Activated effector memory CD4-positive, alpha-beta T cell treated with anti-CD3 and anti-CD28 coated beads, Interleukin-2, amount 50 U/mL, for 16 hours (primary cell): ENCODE data around the gene SRCAP.

Source experiments
- DNase-seq: peaks from one replicate; pipeline ENCODE4 v3.0.0-alpha.2; 2020

The SRCAP gene

DNA sequence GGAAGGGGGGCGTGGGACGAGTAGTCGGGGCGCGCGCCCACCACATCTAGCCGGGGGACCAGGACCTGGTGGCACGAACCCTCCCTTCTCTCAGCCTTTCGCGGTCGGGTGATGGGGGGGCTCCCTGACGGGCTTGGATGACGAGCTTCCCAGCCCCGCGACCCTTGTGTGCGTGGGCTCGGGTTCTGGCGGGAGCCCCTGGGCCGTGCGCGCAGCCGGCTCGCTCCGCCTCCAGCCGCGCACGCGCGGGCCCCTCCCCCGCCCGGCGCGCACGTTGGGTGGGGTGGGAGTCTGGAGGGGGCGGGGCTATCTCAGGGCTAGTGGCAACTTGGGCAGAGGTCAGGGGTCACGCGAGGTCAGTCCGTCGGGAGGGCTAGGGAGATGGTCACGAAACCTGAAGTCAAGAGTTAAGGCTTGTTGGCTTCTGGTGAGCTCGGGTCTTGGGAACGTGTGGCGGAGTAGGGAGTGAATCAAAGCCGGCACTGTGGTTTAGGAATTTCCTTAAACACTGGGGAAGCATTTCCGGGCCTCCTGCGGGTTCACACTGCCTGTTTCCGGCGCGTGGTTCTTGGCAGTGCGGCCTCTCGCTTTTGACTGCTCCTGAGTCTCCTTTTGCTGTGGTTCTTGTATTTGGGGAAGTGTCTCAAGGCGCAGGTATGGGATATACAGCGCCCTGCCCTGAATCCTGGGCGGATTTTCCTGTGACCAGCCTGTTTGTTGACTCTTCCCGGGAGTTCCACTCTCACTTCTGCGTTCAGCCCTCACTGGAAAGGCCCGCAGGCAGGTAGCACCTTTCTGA is at the start of gene SRCAP:
Gene SRCAP, plus strand, starts transcription at position 356 of the 799 bp plus-strand sequence. CDS start 1,654 bp downstream, outside the sequence.
- peak; percentile 92 for DNase-seq

DNA sequence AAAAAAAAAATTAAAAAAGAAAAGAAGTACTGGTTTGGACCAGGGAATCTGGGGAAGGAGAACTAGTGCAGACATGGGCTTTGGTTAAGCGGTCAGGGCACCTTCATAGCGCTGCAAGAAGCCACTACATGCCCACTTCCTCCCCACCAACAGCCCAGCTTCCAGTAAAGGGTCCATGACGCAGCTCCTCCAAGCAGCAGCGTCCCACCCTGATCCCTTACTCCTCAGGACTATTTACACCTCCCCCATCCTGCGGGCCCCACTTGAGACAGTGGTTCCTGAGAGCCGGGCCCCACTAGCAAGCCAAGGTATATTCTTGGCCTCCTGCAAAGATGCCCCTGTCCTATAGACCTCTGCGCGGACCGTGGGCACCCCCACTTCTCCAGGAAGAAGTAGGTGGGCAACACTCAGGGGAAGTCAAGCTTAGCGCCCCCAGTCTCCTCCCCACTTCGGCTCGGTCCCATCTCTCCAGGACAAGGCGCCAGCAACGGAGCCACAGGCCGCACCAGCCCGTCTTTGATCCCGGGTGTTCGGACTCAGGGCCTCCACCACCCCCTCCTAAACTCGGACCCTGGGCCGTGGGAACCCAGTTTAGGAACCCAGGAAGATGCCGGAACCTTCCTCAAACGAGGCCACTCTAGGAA is 49.1 kb upstream of the SRCAP start:
- DNase-seq: no peak

GRCh38 chr16:30650369-30651123 is 48.4 kb upstream of the SRCAP start, which contains the start of gene PRR14:
Gene PRR14 (plus strand): TSS chr16:30650960. CDS start chr16:30651646, 686 bp downstream.
- DNase-seq: peak; percentile 100

- peak; percentile 93 for DNase-seq
Observed at GRCh38 chr16:30651124-30652004, 47.6 kb upstream of the SRCAP start.

GRCh38 chr16:30652005-30652296 is 47.0 kb upstream of the SRCAP start:
- DNase-seq: no peak

DNA sequence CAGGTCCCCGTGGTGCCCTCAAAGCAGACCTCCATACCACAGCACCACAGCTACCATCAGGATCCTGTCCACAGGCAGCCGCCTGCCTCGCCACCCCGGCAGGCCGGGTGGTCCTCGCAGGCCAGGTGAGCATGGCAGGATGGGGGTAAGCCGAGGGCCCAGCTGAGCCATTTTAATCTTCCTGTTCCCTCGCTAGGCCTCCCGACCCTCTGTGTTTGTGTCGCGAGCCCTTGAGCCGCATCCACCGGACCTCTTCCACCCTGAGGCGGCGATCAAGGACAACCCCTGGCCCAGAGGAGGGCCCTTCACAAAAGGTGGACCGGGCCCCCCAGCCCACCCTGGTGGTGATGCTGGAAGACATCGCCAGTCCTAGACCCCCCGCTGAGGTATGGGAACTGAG is 46.3 kb upstream of the SRCAP start:
- DNase-seq: no peak

- no peak for DNase-seq
Observed at GRCh38 chr16:30654856-30655255, 44.1 kb upstream of the SRCAP start.

DNA sequence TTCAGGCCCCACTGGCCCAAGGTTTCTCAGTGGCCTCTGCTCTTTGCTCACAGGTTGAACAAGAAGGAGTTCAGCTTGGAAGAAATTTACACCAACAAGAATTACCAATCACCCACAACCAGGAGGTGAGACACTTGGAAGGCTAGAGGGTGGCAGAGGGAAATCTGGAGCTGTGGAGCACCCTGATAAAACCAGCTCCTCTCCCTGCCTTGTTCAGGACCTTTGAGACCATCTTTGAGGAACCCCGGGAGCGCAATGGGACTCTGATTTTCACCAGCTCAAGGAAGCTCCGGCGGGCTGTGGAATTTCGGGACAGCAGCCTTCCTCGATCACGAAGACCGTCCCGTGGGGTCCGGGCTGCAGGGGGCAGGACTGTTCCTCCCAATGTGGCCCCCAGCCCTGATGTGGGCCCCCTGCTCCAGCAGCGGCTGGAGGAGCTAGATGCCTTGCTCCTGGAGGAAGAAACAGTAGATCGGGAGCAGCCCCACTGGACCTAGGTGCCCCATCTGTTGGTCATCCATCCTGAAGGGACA is 43.1 kb upstream of the SRCAP start:
- no peak for DNase-seq

DNA sequence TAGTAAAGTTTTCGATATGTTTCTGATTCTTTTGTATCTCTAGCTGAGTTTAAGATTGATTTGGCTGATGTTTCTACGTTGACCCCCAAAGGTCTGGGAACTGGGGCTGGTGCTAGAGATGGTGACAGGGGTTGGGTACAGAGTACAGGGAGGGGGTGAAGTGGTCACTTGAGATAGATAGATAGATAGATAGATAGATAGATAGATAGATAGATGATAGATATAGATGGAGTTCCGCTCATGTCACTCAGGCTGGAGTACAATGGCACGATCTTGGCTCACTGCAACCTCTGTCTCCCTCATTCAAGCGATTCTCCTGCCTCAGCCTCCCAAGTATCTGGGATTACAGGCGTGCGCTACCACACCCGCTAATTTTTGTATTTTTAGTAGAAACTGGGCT is 42.6 kb upstream of the SRCAP start:
- no peak for DNase-seq

DNA sequence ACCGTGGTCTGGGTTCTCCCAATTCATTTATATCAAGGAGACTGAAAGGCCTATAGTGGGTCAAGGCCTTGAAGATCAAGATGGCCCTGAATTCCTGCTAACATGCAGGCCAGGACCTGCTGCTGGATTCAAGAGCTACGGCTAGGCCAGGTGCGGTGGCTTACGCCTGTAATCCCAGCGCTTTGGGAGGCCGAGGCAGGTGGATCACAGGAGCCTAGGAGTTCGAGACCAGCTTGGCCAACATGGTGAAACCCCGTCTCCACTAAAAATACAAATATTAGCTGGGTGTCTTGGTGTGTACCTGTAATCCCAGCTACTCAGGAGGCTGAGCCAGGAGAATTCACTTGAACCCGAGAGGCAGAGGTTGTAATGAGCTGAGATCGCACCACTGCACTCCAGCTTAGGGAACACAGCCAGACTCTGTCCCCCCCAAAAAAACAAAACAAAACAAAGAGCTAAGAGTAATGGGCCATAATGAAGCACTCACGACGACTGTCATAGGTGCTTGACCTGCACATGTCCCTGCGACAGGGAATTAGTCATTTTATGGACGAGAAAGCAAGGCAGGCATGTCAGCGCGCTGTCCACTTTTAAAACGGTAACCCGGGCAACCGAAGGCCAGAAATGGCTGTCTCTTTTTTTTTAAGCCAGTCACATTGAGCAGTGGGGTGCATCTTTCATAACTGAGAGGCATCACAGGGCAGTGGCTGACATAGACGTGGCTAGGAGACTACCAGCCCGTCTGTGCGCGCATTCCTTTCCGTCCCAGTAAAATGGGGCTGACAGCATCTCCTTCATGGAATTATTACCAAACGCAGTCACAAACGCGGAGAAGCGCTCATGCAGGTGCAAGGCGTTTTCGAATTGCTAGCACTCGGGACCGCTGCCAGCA is 41.8 kb upstream of the SRCAP start:
- DNase-seq: no peak

GRCh38 chr16:30657866-30658730 is 40.9 kb upstream of the SRCAP start, which contains the start of gene FBRS:
Gene FBRS (plus strand): TSS chr16:30658431. CDS start chr16:30659519, 1,088 bp downstream.
- DNase-seq: peak; percentile 100

DNA sequence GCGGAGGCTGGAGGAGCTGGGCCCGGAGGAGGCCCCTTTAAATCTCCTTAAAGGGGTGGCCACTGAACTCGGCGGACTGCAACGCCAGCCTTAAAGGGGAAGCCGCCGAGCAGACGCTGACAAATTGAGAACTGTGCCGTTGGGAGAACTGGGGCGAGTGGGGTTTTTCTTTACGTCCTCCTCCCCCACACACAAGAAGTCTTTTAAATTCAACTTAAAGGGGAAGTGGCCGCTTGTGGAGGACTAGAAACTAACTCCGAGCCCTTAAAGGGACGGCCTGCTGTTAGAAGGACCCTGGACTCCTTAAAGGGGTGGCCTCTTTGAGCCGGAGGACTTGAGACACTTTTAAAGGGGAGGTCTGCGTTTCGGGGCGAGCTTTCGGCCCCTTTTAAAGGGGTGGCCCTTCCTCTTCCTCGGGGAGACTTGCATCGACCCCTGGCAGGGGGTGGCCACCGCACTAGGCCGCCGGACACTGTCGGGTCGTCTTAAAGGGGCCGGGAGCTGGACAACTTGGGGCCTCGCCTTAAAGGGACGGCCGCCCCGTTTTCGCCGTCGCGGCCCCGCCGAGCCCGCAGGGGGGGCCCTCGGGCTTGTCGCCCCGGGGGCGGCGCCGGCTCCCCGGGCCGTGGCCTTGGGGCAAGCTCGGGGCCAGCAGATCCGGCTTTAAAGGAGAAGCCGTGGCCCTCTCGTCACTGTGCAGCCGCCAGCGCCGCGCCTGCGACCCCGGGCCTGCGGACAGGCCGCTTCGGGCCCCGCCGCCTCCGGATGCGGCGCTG is 40.1 kb upstream of the SRCAP start:
- no peak for DNase-seq

DNA sequence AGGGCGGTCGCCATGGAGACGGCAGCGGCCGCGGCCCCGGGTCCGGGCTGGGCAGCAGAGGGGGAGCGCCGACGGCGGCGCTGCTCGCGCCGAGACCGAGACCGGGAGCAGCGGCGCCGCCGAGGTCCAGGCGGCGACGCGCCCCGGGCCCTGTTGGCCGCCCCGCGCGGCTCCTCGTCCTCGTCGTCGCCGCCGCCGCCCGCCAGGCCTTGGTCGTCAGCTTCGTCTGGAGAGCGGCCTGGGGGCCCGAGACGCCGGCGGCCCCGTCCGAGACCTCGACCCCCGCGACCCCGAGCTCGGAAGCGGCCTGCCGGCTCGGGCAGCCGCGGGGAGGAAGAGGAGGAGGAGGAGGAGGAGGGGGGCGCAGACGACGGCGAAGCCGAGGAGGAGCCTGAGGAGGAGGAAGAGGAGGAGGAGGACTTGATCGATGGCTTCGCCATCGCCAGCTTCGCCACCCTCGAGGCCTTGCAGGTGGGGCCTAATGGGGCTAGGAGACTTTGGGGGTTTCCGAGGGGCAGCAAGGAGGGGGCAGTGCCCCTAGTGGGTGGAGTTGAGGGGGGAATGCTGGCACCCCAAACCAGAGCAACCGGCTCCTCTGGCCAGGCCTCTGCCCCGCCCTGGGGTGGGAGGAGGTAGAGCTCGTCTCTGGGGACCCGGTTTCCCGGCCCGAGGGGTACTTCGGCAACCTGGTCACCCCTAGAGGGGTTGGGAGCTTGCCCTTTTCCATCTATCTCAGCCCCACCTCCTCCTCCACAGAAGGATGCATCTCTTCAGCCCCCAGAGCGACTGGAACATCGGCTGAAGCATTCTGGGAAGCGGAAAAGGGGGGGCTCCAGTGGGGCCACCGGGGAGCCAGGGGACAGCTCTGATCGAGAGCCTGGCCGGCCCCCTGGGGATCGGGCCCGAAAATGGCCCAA is 39.2 kb upstream of the SRCAP start:
- DNase-seq: peak; percentile 81

DNA sequence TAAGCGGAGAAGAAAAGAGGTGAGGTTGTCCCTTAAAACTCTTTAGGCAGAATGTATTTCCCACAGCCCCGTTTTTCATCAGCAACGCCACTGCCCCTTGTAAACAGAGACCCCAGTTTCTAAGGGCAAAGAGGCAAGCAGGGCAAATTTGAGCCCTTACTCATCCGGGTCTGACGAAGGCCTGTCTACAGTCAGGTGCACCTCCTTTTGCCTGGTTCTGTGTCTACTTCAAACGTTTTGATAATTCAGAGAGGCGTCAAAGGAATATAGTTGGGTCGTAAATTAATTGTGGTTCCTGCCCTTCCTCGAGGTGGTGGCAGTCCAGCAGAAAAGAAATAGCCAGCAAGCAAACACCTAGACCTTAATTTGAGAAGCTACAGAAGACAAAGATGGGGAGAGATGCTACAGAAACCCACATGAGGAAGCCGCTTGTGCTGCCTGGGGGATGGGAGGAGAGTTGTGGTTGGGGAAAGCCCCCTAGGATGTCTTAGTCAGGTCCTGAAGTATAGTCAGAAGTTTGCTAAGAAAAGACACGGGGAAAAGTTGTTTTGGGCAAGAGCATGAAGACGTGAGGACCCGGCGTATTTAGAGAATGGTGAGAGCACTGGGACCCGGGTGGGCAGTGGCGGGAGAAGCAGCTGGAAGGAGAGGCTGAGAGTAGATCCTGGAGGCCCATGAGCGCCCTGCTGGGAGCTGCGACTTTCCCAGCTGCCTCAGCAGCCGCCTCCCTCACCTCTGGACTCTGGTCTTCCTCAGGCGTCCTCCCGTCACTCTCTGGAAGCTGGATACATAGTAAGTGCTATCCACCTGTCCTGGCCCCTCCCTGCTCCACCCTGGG is 38.3 kb upstream of the SRCAP start:
- DNase-seq: peak; percentile 93

GRCh38 chr16:30662449-30662848 is 36.5 kb upstream of the SRCAP start:
- DNase-seq: no peak

- DNase-seq: no peak
Observed at GRCh38 chr16:30663038-30663437, 35.9 kb upstream of the SRCAP start.

- DNase-seq: no peak
Observed at GRCh38 chr16:30663820-30664219, 35.2 kb upstream of the SRCAP start.
